ENCODE results near the gene JPH2.
A peak's percentile ranks its signal among the peaks of the same experiment; 100 is the strongest.

The JPH2 gene

DNA sequence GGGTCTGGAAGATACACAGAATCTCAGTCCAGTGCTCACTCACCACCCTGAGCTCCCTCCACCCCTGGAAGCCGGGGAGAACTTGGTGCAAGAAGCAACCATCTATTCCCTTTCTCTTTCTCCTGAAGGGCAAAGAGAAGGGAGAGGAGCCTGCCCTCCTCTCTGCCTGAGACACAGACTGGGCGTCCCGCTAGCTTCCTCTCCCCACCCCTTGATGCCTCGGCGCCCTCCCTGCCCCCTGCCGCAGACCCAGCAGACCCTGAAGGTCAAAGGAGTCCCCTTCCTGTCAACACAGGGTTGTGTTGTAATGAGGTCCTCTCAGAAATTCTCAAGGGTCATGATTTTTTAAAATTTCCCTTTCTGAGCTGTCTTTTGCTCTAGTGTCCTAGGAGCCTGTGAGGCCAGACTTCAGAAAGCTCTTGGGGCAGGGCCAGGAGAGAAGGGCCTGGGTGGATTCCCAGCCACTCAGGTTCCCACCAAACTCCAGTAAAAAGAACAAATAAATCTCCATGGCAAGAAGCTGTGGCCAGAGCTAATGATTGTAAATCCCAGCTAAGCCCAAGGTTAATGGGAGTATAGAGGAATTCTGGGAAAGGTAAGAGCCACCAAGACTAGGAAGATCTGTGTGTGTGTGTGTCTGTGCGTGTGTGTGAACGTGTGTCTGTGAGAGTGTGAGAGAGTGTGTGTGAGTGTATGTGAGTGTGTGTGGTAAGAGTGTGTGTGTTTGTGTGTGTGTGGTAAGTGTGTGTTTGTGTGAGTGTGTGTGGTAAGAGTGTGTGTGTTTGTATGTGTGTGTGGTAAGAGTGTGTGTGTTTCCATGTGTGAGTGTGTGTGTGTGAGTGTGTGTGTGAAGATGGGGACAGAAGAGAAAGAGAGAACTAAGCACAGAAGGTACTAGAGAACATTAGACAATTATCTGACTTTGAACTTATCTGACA is 1.1 kb upstream of the JPH2 start:
- TF ChIP-seq, protein P1, sequence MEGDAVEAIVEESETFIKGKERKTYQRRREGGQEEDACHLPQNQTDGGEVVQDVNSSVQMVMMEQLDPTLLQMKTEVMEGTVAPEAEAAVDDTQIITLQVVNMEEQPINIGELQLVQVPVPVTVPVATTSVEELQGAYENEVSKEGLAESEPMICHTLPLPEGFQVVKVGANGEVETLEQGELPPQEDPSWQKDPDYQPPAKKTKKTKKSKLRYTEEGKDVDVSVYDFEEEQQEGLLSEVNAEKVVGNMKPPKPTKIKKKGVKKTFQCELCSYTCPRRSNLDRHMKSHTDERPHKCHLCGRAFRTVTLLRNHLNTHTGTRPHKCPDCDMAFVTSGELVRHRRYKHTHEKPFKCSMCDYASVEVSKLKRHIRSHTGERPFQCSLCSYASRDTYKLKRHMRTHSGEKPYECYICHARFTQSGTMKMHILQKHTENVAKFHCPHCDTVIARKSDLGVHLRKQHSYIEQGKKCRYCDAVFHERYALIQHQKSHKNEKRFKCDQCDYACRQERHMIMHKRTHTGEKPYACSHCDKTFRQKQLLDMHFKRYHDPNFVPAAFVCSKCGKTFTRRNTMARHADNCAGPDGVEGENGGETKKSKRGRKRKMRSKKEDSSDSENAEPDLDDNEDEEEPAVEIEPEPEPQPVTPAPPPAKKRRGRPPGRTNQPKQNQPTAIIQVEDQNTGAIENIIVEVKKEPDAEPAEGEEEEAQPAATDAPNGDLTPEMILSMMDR (IDR thresholded peaks at IDR 0.05; ENCODE audit: insufficient read depth, low read length): no peak
- TF ChIP-seq REST (IDR thresholded peaks at IDR 0.05; ENCODE audit: insufficient replicate concordance, low read depth): no peak
- no peak for TF ChIP-seq SPI1 (IDR thresholded peaks at IDR 0.05; ENCODE audit: borderline replicate concordance, low read depth)
- no peak for TF ChIP-seq POLR2AphosphoS5 (IDR thresholded peaks at IDR 0.05; ENCODE audit: low read depth)
- TF ChIP-seq GABPA (IDR thresholded peaks at IDR 0.05; ENCODE audit: low read depth): no peak

DNA sequence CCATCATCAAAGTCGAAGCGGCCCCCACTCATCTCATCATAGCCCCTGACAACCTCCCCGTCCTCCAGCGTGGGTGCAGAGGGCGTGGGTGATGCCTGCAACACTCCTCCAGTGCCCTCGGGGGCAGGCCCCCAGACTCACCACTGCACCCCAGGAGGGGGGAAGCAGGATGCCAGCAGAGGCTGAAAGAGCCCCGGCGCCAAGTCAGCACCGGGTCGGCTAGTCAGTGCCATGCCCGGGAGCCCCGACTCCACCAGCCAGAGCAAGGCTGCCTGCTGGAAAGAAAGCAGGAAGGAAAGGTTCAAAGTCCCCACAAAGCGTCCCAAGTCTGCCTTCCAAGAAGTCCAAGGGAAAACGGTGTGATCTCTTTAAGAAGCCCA is 324 bp downstream of the JPH2 start:
- TF ChIP-seq SPI1 (IDR thresholded peaks at IDR 0.05; ENCODE audit: borderline replicate concordance, low read depth) (no peak), REST (IDR thresholded peaks at IDR 0.05; ENCODE audit: insufficient replicate concordance, low read depth) (no peak), POLR2AphosphoS5 (IDR thresholded peaks at IDR 0.05; ENCODE audit: low read depth) (no peak), GABPA (IDR thresholded peaks at IDR 0.05; ENCODE audit: low read depth) (no peak)
- TF ChIP-seq, protein P1 (IDR thresholded peaks at IDR 0.05; ENCODE audit: insufficient read depth, low read length): no peak
- DNase-seq (ENCODE audit: low read depth in 1 of 2, low spot score in 1 of 2): no peak
- Histone ChIP-seq H3K27me3 (ENCODE audit: insufficient read depth, poor library complexity, severe bottlenecking) (peaks cover 15% of the 10 kb centered on the region), H3K4me3 (replicated peaks; ENCODE audit: insufficient read depth, low read length) (no peak overlapping the region), H3K27ac (replicated peaks) (no peak overlapping the region)

More for the DNA sequence above, 1.1 kb upstream of the JPH2 start:
- H3K4me3 ChIP-seq (replicated peaks; ENCODE audit: insufficient read depth, low read length): no peak overlapping the region
- H3K27me3 ChIP-seq (ENCODE audit: insufficient read depth, poor library complexity, severe bottlenecking): peaks cover 13% of the 10 kb centered on the region
- no peak for DNase-seq (ENCODE audit: low read depth in 1 of 2, low spot score in 1 of 2)
- 0 out of 2 replicates have a peak overlapping the region, but pooled peaks have one; percentile 25 for H3K27ac ChIP-seq (replicated peaks)

DNA sequence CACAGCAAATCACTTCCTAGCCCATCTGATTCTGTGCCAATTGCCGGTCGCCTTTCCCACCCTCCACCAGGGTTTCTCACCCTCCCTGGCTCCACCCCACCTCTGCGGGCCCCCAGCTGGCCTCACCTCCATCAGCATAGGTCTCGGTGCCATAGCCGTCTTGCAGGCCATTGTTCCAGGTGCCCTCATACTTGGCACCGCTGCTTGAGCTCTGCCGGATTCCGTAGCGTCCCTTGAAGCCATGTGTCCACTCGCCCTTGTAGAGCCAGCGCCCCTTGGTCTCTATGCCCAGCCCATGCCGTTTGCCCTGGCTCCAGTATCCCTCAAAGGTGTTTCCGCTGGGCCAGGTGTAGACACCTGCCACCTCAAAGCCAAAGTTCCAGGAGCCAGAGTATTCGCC is 787 bp downstream of the JPH2 start:
- Histone ChIP-seq H3K4me3 (replicated peaks; ENCODE audit: insufficient read depth, low read length) (no peak overlapping the region), H3K27me3 (ENCODE audit: insufficient read depth, poor library complexity, severe bottlenecking) (peaks cover 17% of the 10 kb centered on the region), H3K27ac (replicated peaks) (no peak overlapping the region)
- TF ChIP-seq REST (IDR thresholded peaks at IDR 0.05; ENCODE audit: insufficient replicate concordance, low read depth): no peak
- no peak for TF ChIP-seq GABPA (IDR thresholded peaks at IDR 0.05; ENCODE audit: low read depth)
- no peak for TF ChIP-seq POLR2AphosphoS5 (IDR thresholded peaks at IDR 0.05; ENCODE audit: low read depth)
- TF ChIP-seq SPI1 (IDR thresholded peaks at IDR 0.05; ENCODE audit: borderline replicate concordance, low read depth): no peak
- TF ChIP-seq, protein P1 (IDR thresholded peaks at IDR 0.05; ENCODE audit: insufficient read depth, low read length): no peak
- no peak for DNase-seq (ENCODE audit: low read depth in 1 of 2, low spot score in 1 of 2)

Data from HL-60 (cell line).